Activated CD8-positive, alpha-beta memory T cell treated with anti-CD3 and anti-CD28 coated beads, Interleukin-2, amount 50 U/mL, for 48 hours (primary cell): ENCODE results near the gene GNG13.

ENCODE experiments used
- DNase-seq: peaks from one replicate; pipeline ENCODE4 v3.0.0-alpha.2; 2020

Gene GNG13

GRCh38 chr16:813204-813915, 12.8 kb upstream of the GNG13 start:
- peak; percentile 85 for DNase-seq

GRCh38 chr16:808085-808386, 7.5 kb upstream of the GNG13 start:
- no peak for DNase-seq

GRCh38 chr16:807347-808084, 7.0 kb upstream of the GNG13 start:
- peak; percentile 91 for DNase-seq

- no peak for DNase-seq
These were observed 4.9 kb upstream of the GNG13 start for GRCh38 chr16:805474-805873.

GRCh38 chr16:804193-805048, 3.9 kb upstream of the GNG13 start:
- no peak for DNase-seq

- no peak for DNase-seq
These were observed 3.2 kb upstream of the GNG13 start for GRCh38 chr16:803754-804080.

- no peak for DNase-seq
These were observed 2.6 kb upstream of the GNG13 start for GRCh38 chr16:802914-803753.

- no peak for DNase-seq
These were observed 1.9 kb upstream of the GNG13 start for GRCh38 chr16:802461-802860.

- no peak for DNase-seq
These were observed 1.2 kb upstream of the GNG13 start for GRCh38 chr16:801584-802363.

GRCh38 chr16:800834-801511, 439 bp upstream of the GNG13 start:
- DNase-seq = no peak

GRCh38 chr16:799111-799947, 1.2 kb downstream of the GNG13 start:
- DNase-seq = no peak

- DNase-seq = no peak
These were observed 1.9 kb downstream of the GNG13 start for GRCh38 chr16:798666-799065.

GRCh38 chr16:797686-798085, 2.8 kb downstream of the GNG13 start:
- no peak for DNase-seq

- DNase-seq = no peak
These were observed 3.5 kb downstream of the GNG13 start for GRCh38 chr16:797120-797420.

- DNase-seq = no peak
These were observed 4.0 kb downstream of the GNG13 start for GRCh38 chr16:796296-797119.

GRCh38 chr16:795580-796229, 4.8 kb downstream of the GNG13 start:
- no peak for DNase-seq

GRCh38 chr16:794853-795466, 5.6 kb downstream of the GNG13 start:
- DNase-seq = no peak

- DNase-seq = no peak
These were observed 6.3 kb downstream of the GNG13 start for GRCh38 chr16:794091-794822.
